Jurkat, Clone E6-1 (cell line): ENCODE measurements around the gene CBR4.
"Not testable (repeated sequence)": the region's sequence is repeated elsewhere in the genome, so short reads cannot be mapped to it uniquely, and the experiment has no call there.

Experiments
- DNase-seq: peaks from one replicate; pipeline ENCODE4 v3.0.0-alpha.2; 2011; ENCODE audit warnings: low read depth, low spot score
- H3K4me3 ChIP-seq: 2 replicates; pipeline ENCODE4 v1.5.1; 2011; ENCODE audit warnings: mild to moderate bottlenecking, low read length, control low read depth, moderate library complexity

The CBR4 gene

DNA sequence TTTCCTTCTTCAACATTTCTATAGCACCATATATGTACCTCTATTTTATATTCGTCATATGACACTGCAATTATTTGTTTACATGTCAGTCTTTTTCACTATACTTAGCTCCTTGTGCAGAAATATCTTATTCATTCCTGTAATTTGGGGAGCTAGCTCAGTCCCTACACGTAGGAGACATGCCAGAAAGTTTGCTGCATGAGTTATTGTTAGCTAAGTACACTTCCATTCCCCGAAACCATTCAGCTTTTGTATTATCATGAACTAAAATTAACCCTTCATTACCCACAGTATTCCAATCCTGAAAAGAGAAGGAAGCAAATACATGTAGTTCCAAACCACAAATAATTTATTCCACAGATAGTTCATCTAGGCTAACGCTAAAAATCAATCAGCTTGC lies 10.2 kb downstream of the CBR4 start:
- no peak overlapping the region for H3K4me3 ChIP-seq
- no peak for DNase-seq

DNA sequence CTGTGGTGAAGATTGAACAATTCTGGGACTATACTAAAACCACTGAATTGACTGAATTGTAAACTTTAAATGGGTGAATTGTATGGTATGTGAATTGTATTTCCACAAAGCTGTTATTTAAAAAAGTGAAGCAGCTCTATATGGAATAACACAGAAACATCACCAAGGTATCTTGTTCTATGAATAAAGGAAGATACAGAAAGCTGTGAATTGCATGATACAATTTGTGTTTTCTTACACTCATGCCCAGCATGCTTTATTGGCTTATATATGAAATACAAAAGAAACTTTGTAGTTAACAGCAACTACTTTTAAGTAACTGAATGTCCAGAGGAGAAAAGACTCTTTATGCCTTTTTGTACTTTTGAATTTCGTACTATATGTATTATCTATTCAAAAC lies 11.5 kb downstream of the CBR4 start:
- no peak overlapping the region for H3K4me3 ChIP-seq
- DNase-seq, result no peak

DNA sequence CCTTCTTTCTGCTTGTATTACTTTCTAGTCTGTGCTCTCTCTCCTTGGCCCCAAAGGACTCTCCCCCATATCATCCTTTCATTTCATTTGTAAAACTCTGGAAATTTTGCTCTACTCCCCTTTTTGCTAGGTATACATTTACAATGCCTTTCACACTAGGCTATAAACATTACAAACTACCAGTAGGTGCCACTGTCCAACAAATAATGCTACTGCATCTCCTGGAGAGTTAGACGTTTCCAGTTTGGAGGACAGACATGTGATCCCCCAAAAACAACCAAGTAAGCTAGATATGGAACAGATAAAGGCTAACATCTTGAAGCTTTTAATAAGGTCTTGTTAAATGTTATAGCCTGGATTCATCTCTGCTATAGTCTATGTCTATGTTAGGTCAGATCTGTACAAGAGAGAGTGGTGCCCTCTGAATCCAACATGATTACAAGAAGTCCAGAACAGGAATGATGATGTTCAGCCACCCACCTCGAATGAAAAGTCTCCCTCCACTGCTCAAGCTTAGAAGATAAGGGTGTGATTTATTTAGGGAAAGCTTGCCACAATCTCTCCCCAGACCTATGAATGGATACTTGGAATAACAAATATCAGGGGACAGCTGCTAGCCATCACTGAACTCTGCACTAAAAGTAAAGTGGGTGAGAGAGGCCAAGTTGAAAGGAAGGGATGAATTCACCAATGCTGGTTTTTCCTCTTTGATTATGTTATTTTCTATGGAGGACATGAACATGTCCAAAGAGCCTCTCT lies 14.3 kb downstream of the CBR4 start:
- no peak for DNase-seq

DNA sequence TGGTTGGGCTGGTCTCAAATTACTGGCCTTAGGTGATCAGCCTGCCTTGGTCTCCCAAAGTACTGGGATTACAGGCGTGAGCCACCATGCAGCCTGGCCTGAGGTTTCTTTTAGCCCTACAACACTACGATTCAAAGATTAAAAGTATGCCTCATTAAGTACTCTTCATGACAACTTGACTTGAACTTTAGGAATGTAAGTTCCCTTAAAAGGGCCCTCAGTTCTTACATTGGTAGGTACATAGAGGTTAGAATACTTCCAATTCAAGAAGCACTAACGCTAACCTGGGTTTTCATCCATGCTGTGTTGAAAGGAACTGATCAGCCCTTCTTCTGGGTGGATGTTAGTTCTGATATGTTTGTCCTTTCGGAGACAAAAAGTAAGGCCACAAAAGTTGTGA lies 15.1 kb downstream of the CBR4 start:
- H3K4me3 ChIP-seq, result no peak overlapping the region
- DNase-seq, result no peak

More for the DNA sequence above, 14.3 kb downstream of the CBR4 start:
- no peak overlapping the region for H3K4me3 ChIP-seq

DNA sequence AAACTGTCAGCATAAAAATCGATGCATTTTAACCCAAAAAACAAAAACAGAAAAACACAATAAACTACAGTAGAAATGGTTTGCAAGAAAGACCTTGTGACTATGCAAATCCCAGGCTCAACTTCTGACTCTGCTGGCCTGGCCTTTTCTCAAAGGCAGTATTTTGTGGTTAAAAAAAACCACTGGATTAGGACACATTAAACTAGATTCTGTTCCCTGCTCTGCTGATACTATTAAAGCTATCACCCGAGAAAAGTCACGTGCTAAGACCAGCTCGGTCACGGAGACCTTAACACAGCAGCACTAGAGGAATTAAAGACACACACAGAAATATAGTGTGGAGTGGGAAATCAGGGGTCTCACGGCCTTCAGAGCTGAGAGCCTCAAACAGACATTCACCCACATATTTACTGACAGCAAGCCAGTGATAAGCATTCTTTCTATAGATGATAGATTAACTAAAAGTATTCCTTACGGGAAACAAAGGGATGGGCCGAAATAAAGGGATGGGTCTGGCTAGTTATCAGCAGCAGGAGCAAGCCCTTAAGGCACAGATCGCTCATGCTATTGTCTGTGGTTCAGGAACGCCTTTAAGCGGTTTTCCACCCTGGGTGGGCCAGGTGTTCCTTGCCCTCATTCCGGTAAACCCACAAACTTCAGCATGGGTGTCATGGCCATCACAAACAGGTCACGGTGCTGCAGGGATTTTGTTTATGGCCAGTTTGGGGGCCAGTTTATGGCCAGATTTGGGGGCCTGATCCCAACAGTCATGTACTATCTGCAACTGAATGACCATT lies 16.1 kb downstream of the CBR4 start:
- no peak overlapping the region for H3K4me3 ChIP-seq
- no peak for DNase-seq

DNA sequence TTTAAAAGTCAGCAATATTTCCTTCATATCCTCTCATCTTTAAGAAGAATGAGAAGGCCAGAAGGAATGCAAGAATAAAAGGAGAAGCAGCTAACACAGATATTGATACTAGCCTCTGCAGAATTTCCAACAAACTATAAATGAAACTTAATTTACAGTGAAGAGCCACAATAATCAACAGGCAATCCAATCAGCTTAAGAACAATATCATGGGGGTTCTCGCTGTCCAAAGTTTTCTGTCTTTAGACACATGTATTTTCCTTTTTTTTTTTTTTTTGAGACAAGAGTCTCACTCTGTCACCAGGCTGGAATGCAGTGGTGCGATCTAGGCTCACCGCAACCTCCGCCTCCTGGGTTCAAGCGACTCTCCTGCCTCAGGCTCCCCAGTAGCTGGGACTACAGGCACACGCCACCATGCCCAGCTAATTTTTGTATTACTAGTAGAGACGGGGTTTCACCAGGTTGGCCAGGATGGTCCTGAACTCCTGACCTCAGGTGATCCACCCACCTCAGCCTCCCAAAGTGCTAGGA lies 17.0 kb downstream of the CBR4 start:
- not testable (repeated sequence) for H3K4me3 ChIP-seq, DNase-seq

DNA sequence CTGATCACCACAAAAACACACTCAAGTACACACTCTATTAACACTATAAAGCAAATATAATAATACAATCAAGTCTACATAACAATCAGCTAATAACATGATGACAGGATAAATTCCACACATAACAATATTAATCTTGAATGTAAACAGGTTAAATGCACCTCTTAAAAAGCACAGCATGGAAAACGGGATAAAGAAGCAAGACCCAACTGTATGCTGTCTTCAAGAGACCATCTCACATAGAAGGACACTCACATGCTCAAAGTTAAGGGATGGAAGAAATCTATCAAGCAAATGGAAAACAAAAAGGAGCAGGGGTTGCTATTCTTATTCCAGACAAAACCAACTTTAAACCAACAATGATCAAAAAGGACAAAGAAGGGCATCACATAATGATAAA lies 28.1 kb downstream of the CBR4 start:
- no peak for DNase-seq
- no peak overlapping the region for H3K4me3 ChIP-seq

DNA sequence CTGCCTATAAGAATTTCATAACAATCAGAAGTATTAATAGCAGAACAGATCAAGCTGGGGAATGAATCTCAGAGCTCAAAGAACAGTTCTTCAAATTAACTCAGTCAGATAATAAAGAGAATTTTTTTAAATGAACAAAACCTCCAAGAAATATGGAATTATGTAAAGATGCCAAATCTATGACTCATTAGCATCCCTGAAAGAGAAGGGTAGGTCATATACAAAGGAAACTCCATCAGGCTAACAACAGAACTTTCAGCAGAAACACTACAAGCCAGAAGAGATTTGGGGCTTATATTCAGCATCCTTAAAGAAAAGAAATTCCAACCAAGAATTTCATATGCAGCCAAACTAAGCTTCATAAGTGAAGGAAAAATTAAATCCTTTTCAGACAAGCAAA lies 28.6 kb downstream of the CBR4 start:
- H3K4me3 ChIP-seq, result no peak overlapping the region
- DNase-seq, result no peak

DNA sequence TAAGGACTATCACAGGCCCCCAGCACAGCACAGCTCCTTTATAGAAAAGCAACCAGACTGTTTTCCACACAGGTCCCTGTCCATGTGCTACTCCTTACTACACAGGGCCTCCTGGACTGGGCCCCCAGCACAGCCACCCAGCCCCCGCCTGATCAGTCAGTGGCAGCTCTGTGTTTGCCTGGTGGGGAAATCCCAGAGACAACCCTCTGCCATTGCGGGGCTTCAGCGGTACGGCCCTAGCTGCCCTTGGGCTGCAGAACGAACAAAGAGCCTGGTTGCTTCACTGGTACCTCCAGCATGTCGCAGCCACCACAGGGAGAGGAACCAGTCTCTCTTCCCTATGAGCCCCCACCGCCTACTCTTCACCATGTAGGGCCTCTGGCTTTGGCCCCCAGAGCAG lies 30.7 kb downstream of the CBR4 start:
- no peak for DNase-seq
- H3K4me3 ChIP-seq, result no peak overlapping the region

DNA sequence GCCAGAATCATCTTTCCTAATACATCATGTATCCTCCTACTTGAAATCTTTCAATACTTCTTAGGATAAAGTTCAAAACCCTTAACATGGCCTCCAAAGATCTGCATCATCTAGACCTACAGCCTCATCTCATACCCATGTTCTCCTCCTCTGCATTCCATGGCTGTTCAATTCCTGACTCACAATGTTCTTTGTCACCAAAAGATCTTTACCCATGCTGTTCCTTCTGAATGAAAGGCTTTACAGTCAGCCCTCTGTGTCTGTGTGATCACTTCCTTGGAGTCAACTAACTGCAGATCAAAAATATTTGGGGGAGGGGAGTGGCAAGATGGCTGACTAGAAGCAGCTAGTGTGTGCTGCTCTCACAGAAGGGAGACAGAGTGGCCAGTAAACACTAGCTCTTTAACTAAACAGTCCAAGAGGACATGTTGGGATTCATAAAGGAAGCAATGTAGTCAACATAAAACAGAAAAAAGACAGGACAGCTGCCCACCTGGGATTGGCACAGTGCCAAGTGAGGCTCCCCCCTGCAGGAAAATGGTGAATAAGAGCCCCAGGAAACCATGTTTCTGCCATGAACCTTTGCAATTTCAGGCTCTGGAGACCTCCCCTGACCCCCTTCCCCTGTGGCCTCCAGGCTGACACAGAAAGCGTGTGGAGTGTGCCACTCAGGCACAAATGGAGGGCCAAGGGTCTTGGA lies 31.9 kb downstream of the CBR4 start:
- no peak for DNase-seq
- H3K4me3 ChIP-seq, result no peak overlapping the region

DNA sequence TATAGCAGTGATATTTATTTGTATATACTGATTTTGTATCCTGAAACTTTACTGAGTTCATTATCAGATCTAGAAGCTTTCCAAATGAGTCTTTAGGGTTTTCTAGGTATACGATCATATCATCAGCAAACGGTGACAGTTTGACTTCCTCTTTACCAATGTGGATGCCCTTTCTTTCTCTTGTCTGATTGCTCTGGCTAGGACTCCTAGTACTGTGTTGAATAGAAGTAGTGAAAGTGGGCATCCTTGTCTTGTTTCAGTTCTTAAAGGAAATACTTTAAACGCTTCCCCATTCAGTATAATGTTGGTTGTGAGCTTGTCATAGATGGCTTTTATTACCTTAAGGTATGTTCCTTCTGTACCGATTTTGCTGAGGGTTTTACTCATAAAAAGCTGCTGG lies 37.5 kb downstream of the CBR4 start:
- H3K4me3 ChIP-seq, result no peak overlapping the region
- DNase-seq, result no peak

DNA sequence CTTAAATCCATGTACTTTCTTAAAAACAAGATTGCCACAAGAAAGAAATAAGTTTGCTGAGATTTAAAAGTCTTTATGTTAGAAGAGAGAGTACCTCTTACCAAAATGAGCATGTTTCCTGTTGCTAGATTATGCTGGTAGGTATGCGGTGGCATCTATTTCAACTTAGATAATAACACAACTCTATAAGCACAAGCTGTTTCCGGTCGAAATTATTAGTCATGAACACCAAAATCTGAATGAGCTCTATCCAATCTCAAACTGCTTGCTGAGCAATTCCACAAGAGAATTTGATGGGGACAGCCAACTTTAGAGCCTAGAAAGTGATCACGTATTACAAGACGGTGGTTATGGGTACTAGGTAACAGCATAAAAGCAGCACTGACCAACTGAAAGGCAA lies 49.3 kb downstream of the CBR4 start:
- DNase-seq, result no peak

DNA sequence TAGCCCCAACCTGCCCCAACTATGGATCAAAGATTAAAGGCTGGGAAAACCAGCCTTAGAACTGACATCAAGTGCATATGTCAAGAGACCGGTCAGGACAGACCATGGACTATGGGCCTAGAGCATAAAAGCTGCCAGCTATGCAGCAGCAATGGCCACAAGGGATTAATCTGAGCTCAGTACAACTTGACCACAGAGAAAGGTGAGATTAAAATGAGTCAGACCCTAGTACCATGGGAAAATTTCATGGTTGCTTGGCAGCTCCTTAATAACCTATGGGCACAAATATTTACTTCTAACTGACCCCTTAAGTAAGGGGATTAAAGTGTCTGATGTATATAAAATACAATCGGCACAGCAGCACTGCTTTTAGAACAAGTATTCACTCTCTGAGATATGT lies 54.4 kb downstream of the CBR4 start:
- no peak for DNase-seq
- H3K4me3 ChIP-seq, result no peak overlapping the region

More for the DNA sequence above, 49.3 kb downstream of the CBR4 start:
- no peak overlapping the region for H3K4me3 ChIP-seq

DNA sequence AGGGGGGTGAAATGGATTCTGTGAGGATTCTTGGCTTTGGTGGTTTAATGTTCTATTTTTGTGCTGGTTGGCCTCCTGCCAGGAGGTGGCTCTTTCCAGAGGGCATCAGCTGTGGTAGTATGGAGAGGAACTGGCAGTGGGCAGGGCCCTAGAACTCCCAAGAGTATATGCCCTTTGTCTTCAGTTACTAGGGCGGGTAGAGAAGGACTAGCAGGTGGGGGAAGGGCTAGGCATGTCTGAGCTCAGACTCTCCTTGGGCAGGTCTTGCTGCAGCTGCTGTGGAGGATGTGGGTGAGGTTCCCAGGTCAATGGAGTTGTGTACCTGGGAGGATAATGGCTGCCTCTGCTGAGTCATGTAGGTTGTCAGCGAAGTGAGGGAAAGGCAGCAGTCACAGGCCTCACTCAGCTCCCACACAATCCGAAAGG lies 57.2 kb downstream of the CBR4 start:
- peak; percentile 56 for DNase-seq
- H3K4me3 ChIP-seq, result not testable (repeated sequence)

DNA sequence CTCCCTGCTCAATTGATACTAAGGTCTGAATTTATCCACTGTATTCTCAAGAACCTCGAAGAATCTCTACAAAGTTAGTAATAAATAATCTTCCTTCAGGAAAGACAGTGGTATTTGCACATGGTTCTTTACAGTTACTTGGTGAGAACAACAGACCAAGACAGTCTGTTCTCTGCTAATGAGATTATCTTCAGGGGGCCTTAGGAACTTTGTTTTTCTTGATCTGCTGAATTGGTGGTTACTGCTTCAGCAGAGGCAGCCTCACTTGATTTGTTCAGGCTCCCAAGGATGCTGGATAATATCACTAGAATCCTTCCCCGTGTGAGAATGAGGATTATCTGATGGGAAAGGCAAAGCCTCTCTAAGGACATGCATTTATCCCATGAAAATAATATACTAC lies 64.8 kb downstream of the CBR4 start:
- DNase-seq, result no peak
- no peak overlapping the region for H3K4me3 ChIP-seq

DNA sequence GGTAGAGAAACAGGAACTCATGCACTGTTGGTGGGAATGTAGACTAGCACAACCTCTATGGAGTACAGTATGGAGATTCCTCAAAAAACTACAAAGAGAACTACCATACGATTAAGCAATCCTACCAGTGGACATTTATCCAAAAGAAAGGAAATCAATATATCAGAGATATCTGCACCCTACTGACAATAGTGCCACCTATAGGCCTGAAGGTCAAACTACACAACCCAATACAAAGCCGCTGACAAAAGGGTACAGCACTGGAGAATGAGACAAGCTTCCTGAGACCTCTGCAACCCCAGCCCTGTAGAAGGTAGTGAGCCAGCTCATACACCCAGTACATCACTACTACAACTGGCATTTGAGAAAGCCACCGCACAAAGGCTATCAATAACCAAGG lies 67.1 kb downstream of the CBR4 start:
- H3K4me3 ChIP-seq, result no peak overlapping the region
- DNase-seq, result peak; percentile 18
